Measurements from ENCODE around the gene CSNK1A1.

GRCh38 chr5:149490599-149491485, 60.4 kb downstream of the CSNK1A1 start:
- TF ChIP-seq FOXM1 (IDR thresholded peaks at IDR 0.05; ENCODE audit: borderline replicate concordance, low read depth) (no peak), NFIC (IDR thresholded peaks at IDR 0.05) (no peak), EP300 (IDR thresholded peaks at IDR 0.05; ENCODE audit: borderline replicate concordance) (no peak), EGR1 (IDR thresholded peaks at IDR 0.05) (no peak), CREB1 (IDR thresholded peaks at IDR 0.05; ENCODE audit: low read depth) (no peak), TAF1 (IDR thresholded peaks at IDR 0.05; ENCODE audit: low read depth) (no peak), CEBPB (IDR thresholded peaks at IDR 0.05) (no peak)
- TF ChIP-seq, protein P1, sequence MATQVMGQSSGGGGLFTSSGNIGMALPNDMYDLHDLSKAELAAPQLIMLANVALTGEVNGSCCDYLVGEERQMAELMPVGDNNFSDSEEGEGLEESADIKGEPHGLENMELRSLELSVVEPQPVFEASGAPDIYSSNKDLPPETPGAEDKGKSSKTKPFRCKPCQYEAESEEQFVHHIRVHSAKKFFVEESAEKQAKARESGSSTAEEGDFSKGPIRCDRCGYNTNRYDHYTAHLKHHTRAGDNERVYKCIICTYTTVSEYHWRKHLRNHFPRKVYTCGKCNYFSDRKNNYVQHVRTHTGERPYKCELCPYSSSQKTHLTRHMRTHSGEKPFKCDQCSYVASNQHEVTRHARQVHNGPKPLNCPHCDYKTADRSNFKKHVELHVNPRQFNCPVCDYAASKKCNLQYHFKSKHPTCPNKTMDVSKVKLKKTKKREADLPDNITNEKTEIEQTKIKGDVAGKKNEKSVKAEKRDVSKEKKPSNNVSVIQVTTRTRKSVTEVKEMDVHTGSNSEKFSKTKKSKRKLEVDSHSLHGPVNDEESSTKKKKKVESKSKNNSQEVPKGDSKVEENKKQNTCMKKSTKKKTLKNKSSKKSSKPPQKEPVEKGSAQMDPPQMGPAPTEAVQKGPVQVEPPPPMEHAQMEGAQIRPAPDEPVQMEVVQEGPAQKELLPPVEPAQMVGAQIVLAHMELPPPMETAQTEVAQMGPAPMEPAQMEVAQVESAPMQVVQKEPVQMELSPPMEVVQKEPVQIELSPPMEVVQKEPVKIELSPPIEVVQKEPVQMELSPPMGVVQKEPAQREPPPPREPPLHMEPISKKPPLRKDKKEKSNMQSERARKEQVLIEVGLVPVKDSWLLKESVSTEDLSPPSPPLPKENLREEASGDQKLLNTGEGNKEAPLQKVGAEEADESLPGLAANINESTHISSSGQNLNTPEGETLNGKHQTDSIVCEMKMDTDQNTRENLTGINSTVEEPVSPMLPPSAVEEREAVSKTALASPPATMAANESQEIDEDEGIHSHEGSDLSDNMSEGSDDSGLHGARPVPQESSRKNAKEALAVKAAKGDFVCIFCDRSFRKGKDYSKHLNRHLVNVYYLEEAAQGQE (IDR thresholded peaks at IDR 0.05; ENCODE audit: low read depth), result no peak

Measured in Ishikawa (cell line).